ENCODE results near the gene CES4A.

DNA sequence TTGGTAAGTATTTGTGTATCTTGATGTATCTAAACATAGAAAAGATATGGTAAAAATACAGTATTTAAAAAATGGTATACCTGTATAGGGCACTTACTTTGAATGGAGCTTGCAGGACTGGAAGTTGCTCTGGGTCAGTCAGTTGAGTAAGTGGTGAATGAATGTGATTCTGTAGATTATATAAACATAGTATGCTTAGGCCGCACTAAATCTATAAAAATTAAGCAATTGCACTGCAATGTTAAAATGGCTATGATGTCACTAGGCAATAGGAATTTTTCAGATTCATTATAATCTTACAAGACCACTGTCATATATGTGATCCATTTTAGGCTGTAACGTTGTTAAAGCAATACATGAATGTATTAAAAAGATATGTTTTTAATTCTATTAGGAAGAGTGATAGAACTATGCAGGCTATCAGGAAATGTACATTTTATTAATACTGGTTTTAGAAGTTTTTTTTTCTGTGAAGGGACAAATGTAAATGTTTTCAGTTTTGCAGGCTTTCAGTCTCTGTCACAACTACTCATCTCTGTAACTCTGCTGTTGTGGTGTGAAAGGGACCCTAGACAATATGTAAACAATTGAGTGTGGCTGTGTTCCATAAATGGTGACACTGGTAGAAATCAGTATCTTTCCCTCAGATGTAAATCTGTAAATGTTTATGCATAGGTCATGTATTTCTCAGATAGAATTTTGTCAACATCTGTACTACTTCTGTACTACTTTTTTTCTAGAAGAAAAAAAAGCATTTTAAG is 51.1 kb downstream of the CES4A start:
- TF ChIP-seq, protein P1, sequence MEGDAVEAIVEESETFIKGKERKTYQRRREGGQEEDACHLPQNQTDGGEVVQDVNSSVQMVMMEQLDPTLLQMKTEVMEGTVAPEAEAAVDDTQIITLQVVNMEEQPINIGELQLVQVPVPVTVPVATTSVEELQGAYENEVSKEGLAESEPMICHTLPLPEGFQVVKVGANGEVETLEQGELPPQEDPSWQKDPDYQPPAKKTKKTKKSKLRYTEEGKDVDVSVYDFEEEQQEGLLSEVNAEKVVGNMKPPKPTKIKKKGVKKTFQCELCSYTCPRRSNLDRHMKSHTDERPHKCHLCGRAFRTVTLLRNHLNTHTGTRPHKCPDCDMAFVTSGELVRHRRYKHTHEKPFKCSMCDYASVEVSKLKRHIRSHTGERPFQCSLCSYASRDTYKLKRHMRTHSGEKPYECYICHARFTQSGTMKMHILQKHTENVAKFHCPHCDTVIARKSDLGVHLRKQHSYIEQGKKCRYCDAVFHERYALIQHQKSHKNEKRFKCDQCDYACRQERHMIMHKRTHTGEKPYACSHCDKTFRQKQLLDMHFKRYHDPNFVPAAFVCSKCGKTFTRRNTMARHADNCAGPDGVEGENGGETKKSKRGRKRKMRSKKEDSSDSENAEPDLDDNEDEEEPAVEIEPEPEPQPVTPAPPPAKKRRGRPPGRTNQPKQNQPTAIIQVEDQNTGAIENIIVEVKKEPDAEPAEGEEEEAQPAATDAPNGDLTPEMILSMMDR (optimal IDR thresholded peaks at IDR 0.05 in 1 of 3, IDR thresholded peaks at IDR 0.05 in 1 of 3, conservative IDR thresholded peaks at IDR 0.05 in 1 of 3; ENCODE audit: extremely low read depth in 1 of 3, insufficient read depth in 2 of 3, low read length in 3 of 3): no peak
- no peak for TF ChIP-seq EZH2 (IDR thresholded peaks at IDR 0.05; ENCODE audit: low read length)
